Effector memory CD8-positive, alpha-beta T cell (primary cell): Measurements from ENCODE around the gene STK39.

Experiments used
- ATAC-seq: fragments of 150-1000 bp; cut with Tn5 transposase; replicated peaks from 2 replicates; pipeline ENCODE4 v1.10.0; 2021; ENCODE audit warnings: mild to moderate bottlenecking, moderate library complexity
- DNase-seq, 3 experiments: peaks; one replicate each; pipeline ENCODE4 v3.0.0; 2021
- H3K27ac Mint-ChIP-seq, 2 donors: one replicate each; pipeline ENCODE4 v1.8.0; 2022; ENCODE audit warnings: mild to moderate bottlenecking in 2 of 2, mixed read lengths in 2 of 2, moderate library complexity in 2 of 2
- H3K27me3 Mint-ChIP-seq, 2 donors: one replicate each; pipeline ENCODE4 v1.8.0; 2022; ENCODE audit warnings: mixed read lengths in 2 of 2
- H3K36me3 Mint-ChIP-seq: one replicate; pipeline ENCODE4 v1.8.0; 2022; ENCODE audit warnings: mild to moderate bottlenecking, moderate library complexity, mixed read lengths; ENCODE audit not compliant: insufficient read depth
- H3K4me1 Mint-ChIP-seq, 2 donors: one replicate each; pipeline ENCODE4 v1.8.0; 2022; ENCODE audit warnings: low read depth in 2 of 2, mixed read lengths in 2 of 2
- H3K4me3 Mint-ChIP-seq, 2 donors: one replicate each; pipeline ENCODE4 v1.8.0; 2022; ENCODE audit warnings: mild to moderate bottlenecking in 2 of 2, mixed read lengths in 2 of 2, moderate library complexity in 2 of 2
- H3K9me3 Mint-ChIP-seq, 2 donors: one replicate each; pipeline ENCODE4 v1.8.0; 2022; ENCODE audit warnings: mixed read lengths in 2 of 2

Gene STK39

DNA sequence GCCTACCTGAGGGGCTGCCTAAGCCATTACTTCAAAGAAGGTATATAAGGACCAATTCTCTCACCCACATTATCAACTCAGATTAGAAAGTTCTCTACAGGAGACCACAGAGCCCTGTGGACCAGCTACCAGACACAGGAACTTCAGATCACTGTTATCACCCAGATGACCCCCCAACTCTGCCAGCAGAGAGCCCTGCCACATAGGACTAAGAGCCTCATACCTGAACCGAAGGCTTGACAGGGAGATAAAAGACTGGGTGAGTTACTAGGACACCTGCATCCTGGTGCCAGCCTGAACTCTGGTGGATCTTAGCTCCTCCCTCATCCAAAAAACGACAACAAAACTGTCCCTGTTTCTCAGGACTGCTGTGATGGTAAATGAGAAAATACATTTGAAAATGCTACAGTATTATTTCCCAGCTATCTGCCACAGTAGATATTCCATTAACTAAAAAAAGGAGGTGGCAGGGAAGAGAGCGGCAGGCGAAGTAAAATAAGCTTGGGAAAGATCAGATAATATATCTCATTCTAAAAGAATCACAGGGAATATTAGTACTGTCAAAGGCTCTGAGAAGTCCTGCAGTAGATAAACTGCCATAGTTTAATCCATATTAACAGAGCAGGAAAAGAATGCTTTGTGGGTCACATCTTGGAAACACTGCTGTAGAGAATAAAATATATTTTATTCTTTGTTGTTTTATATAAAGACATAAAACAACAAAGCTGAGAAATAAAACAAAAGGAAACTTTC lies 79.7 kb downstream of the STK39 start:
- Mint-ChIP-seq H3K27ac (peak overlapping the region; percentile 53 to 88), H3K4me1 (peaks cover 31 to 54% of the 10 kb centered on the region in 2 donors), H3K4me3 (no peak overlapping the region), H3K27me3 (no peaks in the 10 kb centered on the region), H3K9me3 (no peaks in the 10 kb centered on the region), H3K36me3 (peaks cover 20% of the 10 kb centered on the region)
- DNase-seq (no peak), ATAC-seq (no peak)

DNA sequence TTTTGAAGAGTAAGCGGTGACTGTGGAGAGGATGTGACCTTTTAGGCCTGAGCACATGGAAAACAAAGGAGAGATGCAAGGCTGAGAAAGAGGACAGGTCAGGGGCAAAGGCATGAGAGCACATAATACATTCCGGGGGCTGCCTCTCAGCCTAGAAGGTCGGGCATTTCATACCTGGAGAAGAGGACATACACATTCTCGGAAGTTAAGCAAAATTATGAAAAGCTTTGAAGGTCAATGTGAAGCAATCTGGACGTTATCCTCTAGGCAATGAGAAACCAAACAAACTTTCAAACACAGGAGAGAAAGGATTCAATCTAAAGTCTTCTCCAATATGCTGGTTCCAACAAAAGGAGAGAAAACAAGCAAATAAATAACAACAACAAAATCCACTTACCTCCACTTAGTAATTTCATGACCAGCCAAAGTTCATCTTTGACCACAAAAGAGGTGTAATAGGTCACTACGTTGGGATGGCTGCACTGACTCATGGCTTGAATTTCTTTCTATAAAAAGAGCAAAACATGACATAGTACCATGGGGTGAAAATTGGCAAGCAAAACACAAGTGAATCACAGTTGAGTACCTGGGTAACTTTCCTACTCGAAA lies 80.4 kb downstream of the STK39 start:
- Mint-ChIP-seq H3K4me3 (peak overlapping the region in 1 of 2 donors; percentile 54), H3K27ac (peak overlapping the region; percentile 0 to 88)
- ATAC-seq, result no peak

DNA sequence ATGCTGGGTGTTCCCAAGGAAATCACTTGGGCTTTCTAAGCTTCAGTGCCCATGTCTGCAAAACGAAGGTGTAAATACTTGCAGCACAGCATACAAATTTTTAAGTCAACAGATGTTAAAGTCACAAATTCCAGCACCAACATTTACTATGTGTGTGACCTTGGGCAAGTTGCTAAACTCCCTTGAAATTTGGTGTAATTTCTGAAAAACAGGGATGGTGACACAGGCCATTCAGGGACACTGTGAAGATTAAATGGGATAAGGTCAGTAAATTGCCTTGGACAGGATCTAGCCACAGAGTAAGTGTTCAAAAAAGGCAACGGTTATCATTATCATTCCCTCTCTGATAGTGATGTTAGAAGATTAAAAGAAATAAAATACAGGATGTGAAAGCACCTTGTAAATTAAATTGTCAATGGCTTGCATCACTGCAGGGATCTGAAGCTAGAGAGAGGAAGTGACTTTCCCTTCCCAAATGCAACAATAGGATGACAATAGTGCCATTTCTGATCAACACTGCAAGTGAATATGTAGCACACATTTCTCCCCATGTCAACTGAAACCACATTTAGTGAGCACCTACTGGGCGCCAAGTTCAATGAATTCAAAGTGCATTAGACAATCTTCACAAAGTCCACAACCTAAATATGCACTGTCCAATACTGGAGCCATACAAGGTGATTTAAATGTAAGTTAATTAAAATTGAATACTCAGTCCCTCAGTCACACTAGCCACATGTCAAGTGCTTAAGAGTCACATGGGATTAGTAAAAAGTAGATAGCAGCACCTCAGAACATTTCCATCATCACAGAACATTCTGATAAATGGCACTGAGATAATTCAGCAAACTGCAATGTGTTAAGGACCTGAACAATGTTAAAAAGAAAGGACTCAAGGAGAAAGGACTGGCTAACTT lies 81.2 kb downstream of the STK39 start:
- Mint-ChIP-seq H3K4me1 (peaks cover 31 to 49% of the 10 kb centered on the region in 2 donors), H3K36me3 (peaks cover 31% of the 10 kb centered on the region), H3K4me3 (peak overlapping the region in 1 of 2 donors; percentile 54), H3K27ac (peak overlapping the region; percentile 0 to 88), H3K27me3 (no peaks in the 10 kb centered on the region), H3K9me3 (no peaks in the 10 kb centered on the region)
- no peak for ATAC-seq
- no peak for DNase-seq

More for the DNA sequence above, 80.4 kb downstream of the STK39 start:
- Mint-ChIP-seq H3K27me3 (no peaks in the 10 kb centered on the region), H3K4me1 (peaks cover 31 to 50% of the 10 kb centered on the region in 2 donors), H3K9me3 (no peaks in the 10 kb centered on the region), H3K36me3 (peaks cover 25% of the 10 kb centered on the region)
- DNase-seq, result no peak

DNA sequence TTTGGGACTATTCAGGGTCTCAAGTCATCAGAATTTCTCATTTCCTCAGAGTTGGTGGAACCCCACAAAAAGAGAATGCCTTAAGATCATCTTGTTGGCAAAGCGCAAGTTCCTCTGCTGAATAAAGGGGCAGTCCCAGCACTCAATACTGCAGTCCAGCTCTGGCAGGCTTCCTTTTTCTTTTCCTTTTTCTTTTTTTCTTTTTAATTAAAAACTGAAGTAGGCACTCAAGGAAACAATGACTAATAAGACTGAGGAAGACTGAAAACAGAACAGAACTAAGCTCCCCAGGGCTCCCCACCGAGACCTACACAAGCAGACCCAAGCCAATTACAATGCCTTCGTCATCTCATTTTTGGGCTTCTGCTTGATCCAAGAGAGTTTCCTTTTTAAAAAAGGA lies 82.0 kb downstream of the STK39 start:
- Mint-ChIP-seq H3K36me3 (peaks cover 28% of the 10 kb centered on the region), H3K9me3 (no peaks in the 10 kb centered on the region), H3K27me3 (no peaks in the 10 kb centered on the region), H3K27ac (peak overlapping the region in 1 of 2 donors; percentile 88), H3K4me3 (no peak overlapping the region), H3K4me1 (peaks cover 25 to 42% of the 10 kb centered on the region in 2 donors)
- DNase-seq, result no peak
- ATAC-seq, result no peak

DNA sequence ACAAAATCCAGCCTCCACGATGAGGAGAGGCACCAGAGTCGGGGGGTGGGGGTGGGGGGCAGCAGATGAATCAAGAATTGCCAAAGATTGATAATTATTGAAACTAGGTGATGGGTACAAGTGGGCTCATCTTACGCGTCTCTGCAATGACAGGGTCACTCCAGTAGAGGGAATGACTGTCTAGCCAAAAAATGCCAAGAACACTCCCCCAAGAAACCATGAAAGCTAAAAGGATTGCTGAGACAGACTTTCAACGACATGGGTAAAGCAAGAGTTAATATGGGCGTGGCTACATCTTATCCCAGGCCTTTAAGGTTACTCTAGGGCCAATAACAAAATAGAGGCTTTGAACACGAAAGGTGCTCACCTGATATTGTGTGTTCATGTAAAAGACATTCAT lies 86.5 kb downstream of the STK39 start:
- Mint-ChIP-seq H3K27ac (no peak overlapping the region), H3K4me1 (peaks cover 6 to 31% of the 10 kb centered on the region in 2 donors), H3K9me3 (no peaks in the 10 kb centered on the region), H3K27me3 (no peaks in the 10 kb centered on the region), H3K4me3 (no peak overlapping the region), H3K36me3 (peaks cover 28% of the 10 kb centered on the region)
- no peak for DNase-seq
- ATAC-seq, result no peak

DNA sequence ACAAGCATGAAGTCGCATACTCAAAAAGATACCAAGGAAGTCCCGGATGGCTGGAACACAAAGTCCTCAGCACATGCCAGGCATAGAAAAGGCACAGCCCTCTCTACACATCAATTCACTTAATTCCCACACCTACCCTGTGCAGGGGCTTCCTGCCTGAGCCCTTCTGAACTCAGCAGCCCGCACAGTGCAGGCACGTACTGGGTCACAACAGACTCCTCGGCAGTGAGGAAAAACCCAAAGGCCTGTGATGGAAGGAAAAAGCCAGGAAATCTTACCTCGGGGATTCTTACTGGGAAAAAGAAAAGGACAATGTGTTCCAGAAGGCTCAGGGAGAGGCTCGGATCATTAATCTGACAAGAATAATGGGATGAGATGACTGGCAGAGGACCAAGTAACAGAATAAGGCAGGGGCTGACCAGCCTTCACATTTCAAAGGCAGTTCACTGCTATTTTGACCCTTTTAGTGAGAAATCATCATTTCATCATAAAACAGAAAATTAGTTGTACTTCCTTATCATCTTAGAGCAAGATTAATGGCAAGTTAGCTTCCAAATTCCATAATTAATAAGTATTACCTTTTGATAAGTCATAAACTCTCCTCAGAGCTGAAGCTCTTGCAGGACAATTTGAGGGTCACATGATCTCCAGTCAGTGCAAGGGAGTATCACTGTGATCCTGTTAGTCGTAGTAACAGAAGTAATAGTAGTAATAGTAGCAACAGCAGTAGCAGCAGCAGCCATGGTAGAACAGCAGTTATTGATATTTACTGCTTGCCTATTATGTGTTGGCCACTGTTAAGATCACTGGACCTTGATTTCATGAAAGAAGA lies 87.4 kb downstream of the STK39 start:
- Mint-ChIP-seq H3K27me3 (no peaks in the 10 kb centered on the region), H3K4me1 (peaks cover 7 to 32% of the 10 kb centered on the region in 2 donors), H3K27ac (no peak overlapping the region), H3K4me3 (no peak overlapping the region), H3K36me3 (peaks cover 28% of the 10 kb centered on the region), H3K9me3 (no peaks in the 10 kb centered on the region)
- ATAC-seq (no peak), DNase-seq (no peak)

DNA sequence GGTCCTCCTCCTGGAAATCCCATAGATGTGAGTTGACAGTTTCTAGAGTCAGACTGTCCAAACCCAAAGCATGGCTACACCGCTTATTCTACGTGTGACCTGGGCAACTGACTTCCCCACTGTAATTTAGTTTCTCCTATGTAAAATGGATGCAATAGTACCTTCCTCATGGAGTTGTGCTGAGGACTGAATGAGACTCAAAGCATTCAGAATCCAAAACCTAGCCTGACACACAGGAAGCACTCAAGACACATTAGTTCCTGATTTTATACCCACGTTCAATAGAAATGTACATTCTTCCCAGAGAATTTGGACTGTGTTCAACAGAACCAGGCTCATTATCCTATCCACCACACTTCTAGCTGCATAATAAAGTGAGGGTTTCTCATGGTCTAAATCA lies 88.8 kb downstream of the STK39 start:
- no peaks in the 10 kb centered on the region for H3K9me3 Mint-ChIP-seq
- H3K27me3 Mint-ChIP-seq, result no peaks in the 10 kb centered on the region
- DNase-seq, result no peak
- peaks cover 21% of the 10 kb centered on the region for H3K36me3 Mint-ChIP-seq
- peaks cover 9 to 38% of the 10 kb centered on the region in 2 donors for H3K4me1 Mint-ChIP-seq
- no peak overlapping the region for H3K4me3 Mint-ChIP-seq
- ATAC-seq, result no peak
- H3K27ac Mint-ChIP-seq, result no peak overlapping the region

DNA sequence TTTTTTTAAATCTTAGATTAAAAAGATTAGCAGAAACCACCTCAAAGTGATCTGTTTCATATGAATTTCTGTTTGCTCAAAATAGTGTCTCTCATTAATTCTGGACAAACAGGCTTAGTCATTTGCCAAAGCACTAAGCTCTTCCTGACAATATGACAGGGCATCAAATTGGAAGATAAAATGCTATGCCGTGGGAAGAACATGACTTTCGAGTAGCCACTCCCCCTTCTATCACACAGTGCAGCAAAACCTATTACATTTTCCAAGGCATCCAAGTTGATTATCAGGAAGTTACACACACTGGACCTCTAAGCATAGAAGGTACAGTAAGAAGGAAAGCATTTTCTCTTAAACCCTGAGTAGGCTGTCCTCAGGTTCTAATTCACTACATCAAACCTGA lies 89.5 kb downstream of the STK39 start:
- Mint-ChIP-seq H3K36me3 (peaks cover 14% of the 10 kb centered on the region), H3K4me1 (peaks cover 10 to 35% of the 10 kb centered on the region in 2 donors), H3K9me3 (no peaks in the 10 kb centered on the region), H3K4me3 (no peak overlapping the region), H3K27me3 (no peaks in the 10 kb centered on the region), H3K27ac (no peak overlapping the region)
- DNase-seq (no peak), ATAC-seq (no peak)

DNA sequence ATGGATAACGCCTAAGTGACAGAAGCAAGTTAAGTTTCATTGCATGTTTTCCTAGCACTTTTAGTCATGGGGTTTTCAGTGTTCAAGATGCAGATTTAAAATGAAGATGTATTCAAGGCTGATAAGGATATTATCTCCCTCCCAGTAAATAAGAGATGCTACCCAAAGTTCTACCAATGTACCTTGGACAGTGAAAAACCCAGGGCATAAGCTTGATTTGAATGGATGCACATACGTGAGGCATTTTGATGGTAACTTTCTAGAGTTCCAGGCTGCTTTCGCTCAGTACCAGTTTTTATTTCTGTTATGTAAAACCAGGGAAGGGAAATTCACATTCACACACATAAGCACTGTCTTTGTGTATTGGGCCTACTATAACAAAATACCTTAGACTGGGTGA lies 90.3 kb downstream of the STK39 start:
- Mint-ChIP-seq H3K27ac (peak overlapping the region in 1 of 2 donors; percentile 74), H3K4me3 (no peak overlapping the region), H3K27me3 (no peaks in the 10 kb centered on the region), H3K9me3 (no peaks in the 10 kb centered on the region), H3K4me1 (peaks cover 10 to 35% of the 10 kb centered on the region in 2 donors), H3K36me3 (peaks cover 6% of the 10 kb centered on the region)
- DNase-seq (no peak), ATAC-seq (no peak)

DNA sequence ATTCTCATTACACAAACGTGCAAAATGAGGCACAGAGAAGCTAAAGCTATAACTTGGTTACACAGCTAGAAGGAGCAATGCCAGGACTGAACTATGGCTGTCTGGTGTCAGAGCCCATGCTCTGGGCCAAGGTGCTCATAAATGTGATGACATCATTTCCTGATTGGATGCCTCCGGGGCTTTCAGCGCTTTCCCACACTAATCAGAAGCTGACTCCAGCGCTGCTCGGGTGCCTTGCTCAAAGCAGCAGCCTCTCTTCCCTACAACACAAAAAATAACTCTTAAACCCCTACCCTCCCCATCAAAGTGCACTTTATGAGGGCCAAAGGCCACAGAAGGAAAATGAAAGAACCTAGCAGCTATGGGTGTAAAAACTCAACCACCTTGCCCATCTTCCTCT lies 90.7 kb downstream of the STK39 start:
- Mint-ChIP-seq H3K4me3 (no peak overlapping the region), H3K9me3 (no peaks in the 10 kb centered on the region), H3K27me3 (no peaks in the 10 kb centered on the region), H3K4me1 (peaks cover 10 to 35% of the 10 kb centered on the region in 2 donors), H3K27ac (peak overlapping the region in 1 of 2 donors; percentile 74), H3K36me3 (peaks cover 3% of the 10 kb centered on the region)
- DNase-seq (no peak), ATAC-seq (no peak)

DNA sequence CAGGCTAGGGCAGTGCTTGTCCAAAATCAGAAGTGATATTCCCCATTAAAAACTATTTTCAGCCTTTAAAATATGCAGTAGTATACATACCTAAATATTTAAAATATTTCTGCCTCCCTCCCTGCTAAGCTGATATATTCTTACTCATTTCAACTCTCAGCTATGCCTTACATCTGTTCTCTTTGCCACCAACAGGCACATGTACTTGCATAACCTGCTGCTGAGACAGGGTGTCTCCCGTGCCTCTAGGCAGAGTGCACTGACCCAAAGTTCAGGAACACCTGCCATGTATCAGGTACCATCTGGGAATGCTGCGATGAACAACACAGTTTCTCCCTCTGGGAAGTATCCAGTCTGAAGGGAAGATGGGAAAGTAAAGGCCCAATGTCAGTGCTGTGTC lies 91.7 kb downstream of the STK39 start:
- Mint-ChIP-seq H3K27ac (peak overlapping the region in 1 of 2 donors; percentile 54), H3K27me3 (no peaks in the 10 kb centered on the region), H3K4me1 (peaks cover 10 to 35% of the 10 kb centered on the region in 2 donors), H3K36me3 (no peaks in the 10 kb centered on the region), H3K9me3 (no peaks in the 10 kb centered on the region), H3K4me3 (no peak overlapping the region)
- DNase-seq, result no peak
- no peak for ATAC-seq

DNA sequence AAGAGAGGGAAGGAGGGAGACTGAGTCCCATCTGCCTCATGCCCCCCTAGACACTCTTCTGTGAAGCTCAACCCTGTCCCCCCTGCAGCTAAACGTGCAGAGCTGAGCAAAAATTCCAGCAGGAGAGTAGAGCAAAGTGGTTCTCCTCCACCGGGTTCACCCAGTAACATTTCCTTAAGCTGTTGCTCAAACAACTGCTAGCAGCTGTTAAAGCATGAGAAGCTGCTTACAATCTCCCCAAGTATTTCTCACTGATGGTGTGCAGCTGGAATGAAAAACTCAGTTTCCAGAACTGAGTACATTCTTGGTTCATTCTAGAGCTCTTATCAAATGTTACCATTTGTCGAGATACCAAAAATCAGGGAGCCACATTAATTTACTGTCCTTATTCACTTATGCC lies 92.3 kb downstream of the STK39 start:
- no peak for ATAC-seq
- peak overlapping the region in 1 of 2 donors; percentile 54 for H3K27ac Mint-ChIP-seq

More for the DNA sequence above, 92.3 kb downstream of the STK39 start:
- no peaks in the 10 kb centered on the region for H3K27me3 Mint-ChIP-seq
- peaks cover 10 to 37% of the 10 kb centered on the region in 2 donors for H3K4me1 Mint-ChIP-seq
- H3K9me3 Mint-ChIP-seq, result no peaks in the 10 kb centered on the region
- H3K4me3 Mint-ChIP-seq, result no peak overlapping the region
- no peaks in the 10 kb centered on the region for H3K36me3 Mint-ChIP-seq
- DNase-seq, result no peak
